Measurements from ENCODE around the gene MMEL1.
A peak's percentile ranks its signal among the peaks of the same experiment; 100 is the strongest.
"Not testable (repeated sequence)": the region's sequence is repeated elsewhere in the genome, so short reads cannot be mapped to it uniquely, and the experiment has no call there.

MMEL1 gene

DNA sequence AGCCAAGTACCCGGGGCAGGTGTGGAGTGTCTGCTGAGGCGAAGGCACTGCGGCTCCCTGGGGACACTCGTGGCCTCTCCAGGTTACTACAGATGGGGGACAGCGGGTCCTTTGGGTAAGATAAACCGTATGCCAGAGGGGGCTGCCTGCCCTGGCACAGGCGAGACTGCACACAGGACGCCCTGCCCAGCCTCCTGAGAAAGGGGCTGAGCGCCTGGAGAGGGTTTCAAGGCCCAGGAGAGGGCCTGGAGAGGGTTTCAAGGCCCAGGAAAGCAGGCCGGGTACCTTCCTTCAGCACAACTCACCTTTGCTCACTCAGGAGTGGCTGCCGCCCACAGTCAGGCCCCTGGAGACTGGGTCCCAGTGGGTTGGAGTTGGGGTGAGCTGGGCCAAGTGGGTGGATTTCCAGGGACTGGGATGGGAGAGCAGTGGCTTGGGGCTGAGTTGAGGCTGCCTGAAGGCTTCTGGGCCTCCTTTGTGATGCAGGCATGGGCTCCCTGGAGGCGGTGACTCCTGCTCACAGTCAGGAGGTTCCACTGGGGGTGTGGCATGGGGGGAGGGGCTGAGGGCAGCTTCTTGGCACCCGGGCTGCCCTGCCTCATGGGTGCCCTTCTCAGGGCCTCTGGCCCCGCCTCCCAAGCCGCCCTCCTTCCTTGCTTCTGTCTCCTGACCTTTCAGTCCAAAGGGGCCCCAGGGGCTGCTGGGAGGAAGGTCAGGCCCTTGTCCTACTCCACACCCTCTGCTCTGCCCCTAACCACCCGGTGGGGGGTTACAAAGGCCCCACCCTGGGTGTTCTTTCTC, at the start of gene MMEL1:
Gene MMEL1, minus strand, starts transcription at position 456 of the 801 bp plus-strand sequence. CDS start 3,532 bp downstream, outside the sequence.
- no peak for DNase-seq

DNA sequence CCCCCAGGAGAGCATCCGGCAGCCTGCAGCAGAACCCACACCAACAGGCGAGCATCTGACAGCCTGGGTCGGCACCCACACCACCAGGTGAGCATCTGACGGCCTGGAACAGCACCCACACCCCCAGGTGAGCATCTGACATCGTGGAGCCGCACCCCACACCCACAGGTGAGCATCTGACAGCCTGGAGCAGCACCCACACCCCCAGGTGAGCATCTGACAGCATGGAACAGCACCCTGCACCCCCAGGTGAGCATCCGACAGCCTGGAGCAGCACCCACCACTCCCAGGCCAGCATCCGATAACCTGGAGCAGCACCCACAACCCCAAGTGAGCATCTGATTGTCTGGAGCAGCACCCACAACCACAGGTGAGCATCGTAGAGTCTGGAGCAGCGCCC, 43.9 kb upstream of the MMEL1 start:
- not testable (repeated sequence) for DNase-seq

- not testable (repeated sequence) for DNase-seq
Observed at GRCh38 chr1:2671656-2672055, 38.8 kb upstream of the MMEL1 start.

DNA sequence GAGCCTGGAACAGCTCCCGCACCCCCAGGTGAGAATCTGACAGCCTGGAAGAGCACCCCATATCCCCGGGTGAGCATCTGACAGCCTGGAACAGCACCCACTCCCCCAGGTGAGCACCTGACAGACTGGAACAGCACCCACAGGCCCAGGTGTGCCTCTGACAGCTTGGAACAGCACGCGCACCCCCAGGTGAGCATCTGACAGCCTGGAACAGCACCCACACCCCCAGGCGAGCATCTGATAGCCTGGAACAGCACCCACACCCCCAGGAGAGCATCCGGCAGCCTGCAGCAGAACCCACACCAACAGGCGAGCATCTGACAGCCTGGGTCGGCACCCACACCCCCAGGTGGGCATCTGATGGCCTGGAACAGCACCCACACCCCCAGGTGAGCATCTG, 27.0 kb upstream of the MMEL1 start:
- DNase-seq: not testable (repeated sequence)

DNA sequence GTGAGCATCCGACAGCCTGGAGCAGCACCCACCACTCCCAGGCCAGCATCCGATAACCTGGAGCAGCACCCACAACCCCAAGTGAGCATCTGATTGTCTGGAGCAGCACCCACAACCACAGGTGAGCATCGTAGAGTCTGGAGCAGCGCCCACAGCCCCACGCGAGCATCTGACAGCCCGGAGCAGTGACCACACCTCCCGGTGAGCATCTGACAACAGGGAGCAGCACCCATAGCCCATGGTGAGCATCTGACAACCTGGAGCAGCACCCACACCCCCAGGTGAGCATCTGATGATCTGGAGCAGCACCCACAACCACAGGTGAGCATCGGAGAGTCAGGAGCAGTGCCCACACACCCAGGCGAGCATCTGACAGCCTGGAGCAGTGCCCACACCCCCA, 25.1 kb upstream of the MMEL1 start:
- not testable (repeated sequence) for DNase-seq

- DNase-seq: not testable (repeated sequence)
Observed at GRCh38 chr1:2657124-2657523, 24.3 kb upstream of the MMEL1 start.

DNA sequence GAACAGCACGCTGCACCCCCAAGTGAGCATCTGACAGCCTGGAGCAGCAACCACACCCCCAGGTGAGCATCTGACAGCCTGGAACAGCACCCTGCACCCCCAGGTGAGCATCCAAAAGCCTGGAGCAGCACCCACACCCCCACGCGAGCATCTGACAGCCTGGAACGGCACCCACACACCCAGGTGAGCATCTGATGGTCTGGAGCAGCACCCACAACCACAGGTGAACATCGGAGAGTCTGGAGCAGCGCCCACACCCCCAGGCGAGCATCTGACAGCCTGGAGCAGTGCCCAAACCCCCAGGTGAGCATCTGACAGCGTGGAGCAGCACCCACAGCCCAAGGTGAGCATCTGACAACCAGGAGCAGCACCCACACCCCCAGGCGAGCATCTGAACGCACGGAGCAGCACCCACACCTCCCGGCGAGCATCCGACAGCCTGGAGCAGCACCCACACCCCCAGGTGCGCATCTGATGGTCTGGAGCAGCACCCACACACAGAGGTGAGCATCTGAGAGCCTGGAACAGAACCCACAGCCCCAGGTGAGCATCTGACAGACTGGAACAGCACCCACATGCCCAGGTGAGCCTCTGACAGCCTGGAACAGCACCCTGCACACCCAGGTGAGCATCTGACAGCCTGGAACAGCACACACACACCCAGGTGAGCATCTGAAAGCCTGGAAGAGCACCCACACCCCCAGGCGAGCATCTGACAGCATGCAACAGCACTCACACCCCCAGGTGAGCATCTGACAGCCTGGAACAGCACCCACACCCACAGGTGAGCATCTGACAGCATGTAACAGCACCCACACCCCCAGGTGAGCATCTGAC, 23.0 kb upstream of the MMEL1 start:
- DNase-seq: not testable (repeated sequence)

DNA sequence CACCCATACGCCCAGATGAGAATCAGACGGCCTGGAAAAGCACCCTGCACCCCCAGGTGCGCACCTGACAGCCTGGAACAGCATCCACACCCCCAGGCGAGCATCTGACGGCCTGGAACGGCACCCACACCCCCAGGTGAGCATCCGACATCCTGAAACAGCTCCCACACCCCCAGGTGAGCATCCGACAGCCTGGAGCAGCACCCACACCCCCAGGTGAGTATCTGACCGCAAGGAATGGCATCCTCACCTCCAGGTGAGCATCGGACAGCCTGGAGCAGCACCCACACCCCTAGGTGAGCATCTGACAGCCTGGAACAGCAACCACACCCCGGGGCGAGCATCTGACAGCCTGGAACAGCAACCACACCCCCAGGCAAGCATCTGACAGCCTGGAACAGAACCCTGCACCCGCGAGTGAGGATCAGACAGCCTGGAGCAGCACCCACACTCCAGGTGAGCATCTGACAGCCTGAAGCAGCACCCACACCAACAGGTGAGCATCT, 21.7 kb upstream of the MMEL1 start:
- DNase-seq: not testable (repeated sequence)

DNA sequence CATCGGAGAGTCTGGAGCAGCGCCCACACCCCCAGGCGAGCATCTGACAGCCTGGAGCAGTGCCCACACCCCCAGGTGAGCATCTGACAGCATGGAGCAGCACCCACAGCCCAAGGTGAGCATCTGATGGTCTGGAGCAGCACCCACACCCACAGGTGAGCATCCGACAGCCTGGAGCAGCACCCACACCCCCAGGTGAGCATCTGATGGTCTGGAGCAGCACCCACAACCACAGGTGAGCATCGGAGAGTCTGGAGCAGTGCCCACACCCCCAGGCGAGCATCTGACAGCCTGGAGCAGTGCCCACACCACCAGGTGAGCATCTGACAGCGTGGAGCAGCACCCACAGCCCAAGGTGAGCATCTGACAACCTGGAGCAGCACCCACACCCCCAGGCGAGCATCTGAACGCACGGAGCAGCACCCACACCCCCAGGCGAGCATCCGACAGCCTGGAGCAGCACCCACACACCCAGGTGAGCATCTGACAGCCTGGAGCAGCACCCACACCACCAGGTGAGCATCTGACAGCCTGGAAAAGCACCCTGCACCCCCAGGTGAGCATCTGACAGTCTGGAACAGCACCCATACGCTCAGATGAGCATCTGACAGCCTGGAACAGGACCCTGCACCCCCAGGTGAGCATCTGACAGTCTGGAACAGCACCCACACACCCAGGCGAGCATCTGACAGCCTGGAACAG, 21.1 kb upstream of the MMEL1 start:
- DNase-seq: peak; percentile 25

DNA sequence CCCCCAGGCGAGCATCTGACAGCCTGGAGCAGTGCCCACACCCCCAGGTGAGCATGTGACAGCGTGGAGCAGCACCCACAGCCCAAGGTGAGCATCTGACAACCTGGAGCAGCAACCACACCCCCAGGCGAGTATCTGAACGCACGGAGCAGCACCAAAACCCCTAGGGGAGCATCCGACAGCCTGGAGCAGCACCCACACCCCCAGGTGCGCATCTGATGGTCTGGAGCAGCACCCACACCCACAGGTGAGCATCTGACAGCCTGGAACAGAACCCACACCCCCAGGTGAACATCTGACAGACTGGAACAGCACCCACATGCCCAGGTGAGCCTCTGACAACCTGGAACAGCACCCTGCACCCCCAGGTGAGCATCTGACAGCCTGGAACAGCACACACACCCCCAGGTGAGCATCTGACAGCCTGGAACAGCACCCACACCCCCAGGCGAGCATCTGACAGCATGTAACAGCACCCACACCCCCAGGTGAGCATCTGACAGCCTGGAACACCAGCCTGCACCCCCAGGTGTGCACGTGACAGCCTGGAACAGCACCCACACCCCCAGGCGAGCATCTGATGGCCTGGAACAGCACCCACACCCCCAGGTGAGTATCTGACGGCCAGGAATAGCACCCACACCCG, 20.2 kb upstream of the MMEL1 start:
- peak; percentile 25 for DNase-seq

- DNase-seq: not testable (repeated sequence)
Observed at GRCh38 chr1:2652152-2652925, 19.5 kb upstream of the MMEL1 start.

DNA sequence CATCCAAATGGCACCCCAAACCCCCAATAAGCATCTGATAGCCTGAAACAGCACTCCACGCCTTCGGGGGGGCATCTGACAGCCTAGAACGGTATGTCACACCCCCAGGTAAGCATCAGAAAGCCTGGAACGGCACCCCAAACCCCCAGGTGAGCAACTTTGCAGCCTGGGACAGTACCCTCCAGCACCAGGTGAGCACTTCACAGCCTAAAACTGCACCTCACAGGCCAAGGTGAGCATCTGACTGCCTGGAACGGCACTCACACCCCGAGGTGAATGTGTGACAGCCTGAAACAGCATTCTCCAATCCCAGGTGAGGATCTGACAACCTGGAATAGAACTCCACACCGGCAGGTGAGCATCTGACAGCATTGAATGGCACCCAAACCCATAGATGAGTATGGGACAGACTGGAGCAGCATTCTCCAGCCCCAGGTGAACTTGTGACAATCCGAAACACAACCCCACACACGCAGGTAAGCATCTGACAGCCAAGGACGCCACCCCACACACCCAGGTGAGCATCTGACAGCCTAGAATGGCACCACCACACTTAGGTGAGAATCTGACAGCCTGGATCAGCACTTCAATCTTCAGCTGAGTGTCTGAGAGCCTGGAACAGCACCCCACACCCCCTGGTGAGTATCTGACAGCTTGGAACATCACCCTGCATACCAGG, 18.3 kb upstream of the MMEL1 start:
- no peak for DNase-seq

- no peak for DNase-seq
Observed at GRCh38 chr1:2646837-2647236, 14.0 kb upstream of the MMEL1 start.

- no peak for DNase-seq
Observed at GRCh38 chr1:2645776-2646175, 13.0 kb upstream of the MMEL1 start.

DNA sequence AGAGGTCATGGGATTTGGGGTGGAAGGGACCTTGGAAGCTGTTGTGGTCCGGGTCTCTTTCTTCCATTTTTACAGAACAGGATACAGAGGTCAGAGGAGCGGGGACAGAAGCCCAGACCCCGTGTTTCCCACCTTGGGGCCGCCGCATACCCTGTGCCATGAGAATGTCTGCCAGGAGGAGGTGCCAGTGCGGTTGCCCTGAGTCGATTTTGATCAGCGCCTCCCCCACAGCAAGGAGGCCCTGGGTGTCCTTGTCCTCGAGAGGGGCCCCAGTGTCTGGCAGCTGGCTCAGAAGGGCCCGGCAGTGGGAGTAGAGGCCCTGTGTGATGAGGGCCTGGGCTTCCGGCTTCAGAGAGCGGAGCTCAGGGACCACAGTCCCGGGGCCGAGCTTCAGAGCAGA, 12.3 kb upstream of the MMEL1 start:
- DNase-seq: no peak

GRCh38 chr1:2644591-2645101, 11.8 kb upstream of the MMEL1 start:
- DNase-seq: no peak

- no peak for DNase-seq
Observed at GRCh38 chr1:2644171-2644570, 11.4 kb upstream of the MMEL1 start.

DNA sequence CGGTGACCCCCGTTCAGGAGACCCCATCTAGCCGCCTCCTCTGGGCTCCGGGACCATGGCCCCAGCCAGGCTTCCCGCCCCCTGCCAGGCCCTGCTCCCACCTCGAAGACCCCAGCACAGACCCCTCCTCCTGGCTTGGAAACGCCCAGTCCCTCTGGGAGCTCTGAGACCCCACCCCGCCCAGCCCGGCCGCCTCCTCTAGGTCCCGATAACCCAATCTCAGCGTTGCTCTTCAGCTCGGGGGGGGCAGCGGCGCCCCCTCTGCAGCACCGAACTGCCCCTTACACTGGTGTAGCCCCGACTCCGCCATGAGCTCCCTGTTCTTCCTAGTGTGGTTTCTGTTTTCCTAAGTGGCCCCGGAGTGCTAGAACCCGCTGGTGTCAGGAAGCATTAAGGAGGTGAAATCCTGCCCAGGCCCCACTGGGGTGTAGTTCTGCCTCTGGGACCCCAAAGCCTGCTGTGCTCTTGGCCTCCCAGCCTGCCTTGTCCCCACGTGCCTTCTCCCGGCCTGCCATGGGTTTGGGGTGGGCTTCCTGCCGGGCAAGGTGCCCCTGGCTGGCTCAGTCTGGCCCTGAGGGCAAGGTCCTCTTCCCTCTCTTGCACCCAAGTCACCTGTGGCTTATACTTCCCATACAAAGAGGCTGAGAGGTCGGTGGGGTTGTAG, 10.7 kb upstream of the MMEL1 start:
- no peak for DNase-seq

- peak; percentile 94 for DNase-seq
Observed at GRCh38 chr1:2642560-2643413, 10.0 kb upstream of the MMEL1 start.

Data from CD4-positive, alpha-beta T cell treated with Interferon gamma for 1 hour (primary cell).